Stimulated activated effector memory CD8-positive, alpha-beta T cell treated with anti-CD3 and anti-CD28 coated beads, Interleukin-12 subunit alpha, Interleukin-12 subunit beta, amount 100 ng/mL, for 72 hours (primary cell): Measurements from ENCODE around the gene PON2.

ENCODE experiments used
- ATAC-seq: fragments of 150-1000 bp; cut with Tn5 transposase; 2 replicates; pipeline ENCODE4 v1.10.0; 2021
- DNase-seq, 2 donors: peaks; one replicate each; pipeline ENCODE4 v3.0.0; 2021 to 2022; ENCODE audit warnings: low spot score in 2 of 2
- H3K27ac Mint-ChIP-seq: one replicate; pipeline ENCODE4 v1.8.0; 2022; ENCODE audit warnings: mild to moderate bottlenecking, mixed read lengths
- H3K36me3 Mint-ChIP-seq: one replicate; pipeline ENCODE4 v1.8.0; 2022; ENCODE audit warnings: mild to moderate bottlenecking, mixed read lengths
- H3K4me1 Mint-ChIP-seq: one replicate; pipeline ENCODE4 v1.8.0; 2022; ENCODE audit warnings: mixed read lengths
- H3K4me3 Mint-ChIP-seq: one replicate; pipeline ENCODE4 v1.8.0; 2022; ENCODE audit warnings: mild to moderate bottlenecking, mixed read lengths
- H3K9me3 Mint-ChIP-seq: one replicate; pipeline ENCODE4 v1.8.0; 2022; ENCODE audit warnings: mixed read lengths

PON2 gene

DNA sequence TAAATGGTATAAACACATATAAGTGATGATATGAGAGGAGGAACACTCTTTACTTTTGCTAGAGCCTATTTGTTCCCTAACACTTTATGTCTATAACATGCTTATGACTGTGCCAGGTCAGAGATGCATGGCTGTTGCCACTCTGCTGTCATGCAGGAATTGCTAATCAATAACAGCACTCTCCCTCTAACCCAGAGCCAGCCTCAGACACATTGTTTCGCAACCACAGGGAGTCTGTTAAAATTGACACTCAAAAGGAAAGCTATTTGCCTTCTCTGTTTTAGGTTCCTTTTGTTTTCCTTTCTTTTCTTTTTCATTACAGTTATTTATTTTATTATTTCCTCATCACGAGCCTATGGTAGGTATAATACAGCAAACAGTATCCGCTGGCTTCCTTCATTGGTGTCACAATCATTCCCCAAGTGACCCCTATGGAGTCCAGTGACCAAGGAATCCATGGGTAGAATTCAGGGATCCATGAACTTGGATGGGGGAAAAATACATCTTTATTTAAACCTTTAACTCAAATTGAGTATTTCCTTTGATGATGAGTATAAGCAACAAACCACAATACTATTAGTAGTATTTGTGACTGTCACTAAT lies 6.8 kb downstream of the PON2 start:
- Mint-ChIP-seq H3K4me1 (no peaks in the 10 kb centered on the region), H3K36me3 (no peaks in the 10 kb centered on the region)
- no peak for ATAC-seq

DNA sequence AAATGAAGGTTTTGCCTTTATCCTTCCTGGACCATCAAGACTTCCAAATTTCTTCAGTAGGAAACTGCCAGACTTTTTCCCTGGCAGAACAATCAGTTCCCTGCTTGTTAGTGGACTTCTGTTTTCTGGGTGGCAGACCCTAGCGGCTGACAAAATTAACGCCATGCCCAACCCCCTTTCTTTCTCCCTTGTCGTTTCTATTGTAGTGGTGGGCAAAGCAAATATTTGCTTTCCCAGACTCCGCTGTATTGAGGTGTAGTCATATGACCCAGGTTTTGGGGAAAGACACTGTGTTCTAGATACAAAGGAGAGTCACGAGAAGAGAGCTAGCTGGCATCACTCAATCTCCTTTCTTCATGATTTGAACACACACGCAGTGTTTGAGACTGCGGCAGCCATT lies 7.7 kb downstream of the PON2 start:
- Mint-ChIP-seq H3K4me1 (no peaks in the 10 kb centered on the region), H3K9me3 (no peaks in the 10 kb centered on the region), H3K27ac (no peak overlapping the region), H3K36me3 (no peaks in the 10 kb centered on the region), H3K4me3 (no peak overlapping the region)
- ATAC-seq: no peak
- no peak for DNase-seq

More for the DNA sequence above, 6.8 kb downstream of the PON2 start:
- Mint-ChIP-seq H3K9me3 (no peaks in the 10 kb centered on the region), H3K4me3 (no peak overlapping the region), H3K27ac (no peak overlapping the region)
- DNase-seq: no peak

DNA sequence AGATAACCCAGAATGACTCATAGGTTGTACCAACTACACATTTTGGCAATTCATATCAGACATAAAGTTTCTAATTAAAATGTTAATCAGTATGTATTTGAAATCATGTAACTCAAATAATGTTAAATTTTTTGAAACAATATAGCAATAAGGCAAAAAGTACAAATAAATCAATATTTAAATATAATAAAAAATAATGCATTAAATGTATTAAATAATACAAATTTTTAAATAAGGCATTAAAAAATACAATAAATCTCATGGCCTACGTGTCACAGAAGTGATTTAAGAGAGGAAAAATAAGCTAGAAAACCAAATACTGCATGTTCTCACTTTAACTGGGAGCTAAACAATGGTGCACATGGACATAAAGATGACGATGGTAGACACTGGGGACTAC lies 9.1 kb downstream of the PON2 start:
- peaks cover 9% of the 10 kb centered on the region for H3K4me1 Mint-ChIP-seq

DNA sequence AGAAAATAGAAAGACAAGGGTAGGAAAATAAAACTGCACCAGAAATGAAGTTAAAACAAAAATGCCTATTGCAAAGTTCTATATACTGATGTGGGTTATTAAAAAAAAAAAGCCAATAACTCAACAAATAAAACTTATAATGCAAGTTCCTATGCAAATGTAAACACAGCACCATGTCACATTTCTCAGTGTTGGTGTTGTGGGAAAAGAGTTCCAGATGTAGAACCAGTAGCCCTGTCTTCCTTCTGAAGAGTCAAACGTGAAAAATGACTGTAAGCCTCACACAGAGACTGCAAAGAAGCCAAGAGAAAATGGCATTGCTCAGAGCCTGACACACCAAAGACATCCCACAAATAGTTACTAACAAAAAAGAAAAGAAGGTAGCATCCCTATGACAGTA lies 10.1 kb downstream of the PON2 start:
- Mint-ChIP-seq H3K4me1 (peaks cover 9% of the 10 kb centered on the region), H3K4me3 (no peak overlapping the region), H3K36me3 (no peaks in the 10 kb centered on the region), H3K27ac (no peak overlapping the region), H3K9me3 (no peaks in the 10 kb centered on the region)
- DNase-seq (no peak), ATAC-seq (no peak)

More for the DNA sequence above, 9.1 kb downstream of the PON2 start:
- no peaks in the 10 kb centered on the region for H3K36me3 Mint-ChIP-seq
- DNase-seq (no peak), ATAC-seq (no peak)
- H3K9me3 Mint-ChIP-seq: no peaks in the 10 kb centered on the region
- no peak overlapping the region for H3K4me3 Mint-ChIP-seq
- no peak overlapping the region for H3K27ac Mint-ChIP-seq

DNA sequence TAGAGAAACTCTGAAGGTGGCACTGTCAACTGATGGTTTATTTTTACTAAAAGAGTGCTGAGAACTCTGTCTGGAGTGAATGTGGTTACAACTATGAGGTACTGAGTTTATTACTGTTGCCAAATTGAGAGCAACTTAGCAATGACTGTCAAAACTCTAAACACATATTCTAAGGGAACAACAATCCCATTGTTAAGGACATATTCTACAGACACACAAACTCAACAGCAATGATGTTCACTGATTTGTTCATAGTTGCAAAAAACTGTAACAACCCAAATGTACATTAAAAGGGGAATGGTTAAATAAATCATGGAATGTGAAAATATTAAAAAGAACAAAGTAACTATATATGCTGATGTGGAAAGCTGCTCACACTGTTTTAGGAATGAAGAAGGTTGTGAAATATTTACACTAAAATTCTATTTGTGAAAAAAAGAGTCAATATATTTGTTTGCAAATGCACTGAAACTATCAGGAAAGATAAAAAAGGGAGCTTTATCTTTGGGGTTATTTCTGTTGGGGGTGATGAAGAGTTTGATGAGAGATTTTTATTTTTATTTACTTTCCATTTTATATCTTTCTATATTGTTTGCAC lies 12.9 kb downstream of the PON2 start:
- ATAC-seq (no peak), DNase-seq (no peak)
- H3K4me3 Mint-ChIP-seq: no peak overlapping the region
- H3K27ac Mint-ChIP-seq: no peak overlapping the region
- H3K36me3 Mint-ChIP-seq: no peaks in the 10 kb centered on the region
- H3K4me1 Mint-ChIP-seq: peaks cover 9% of the 10 kb centered on the region
- H3K9me3 Mint-ChIP-seq: no peaks in the 10 kb centered on the region

DNA sequence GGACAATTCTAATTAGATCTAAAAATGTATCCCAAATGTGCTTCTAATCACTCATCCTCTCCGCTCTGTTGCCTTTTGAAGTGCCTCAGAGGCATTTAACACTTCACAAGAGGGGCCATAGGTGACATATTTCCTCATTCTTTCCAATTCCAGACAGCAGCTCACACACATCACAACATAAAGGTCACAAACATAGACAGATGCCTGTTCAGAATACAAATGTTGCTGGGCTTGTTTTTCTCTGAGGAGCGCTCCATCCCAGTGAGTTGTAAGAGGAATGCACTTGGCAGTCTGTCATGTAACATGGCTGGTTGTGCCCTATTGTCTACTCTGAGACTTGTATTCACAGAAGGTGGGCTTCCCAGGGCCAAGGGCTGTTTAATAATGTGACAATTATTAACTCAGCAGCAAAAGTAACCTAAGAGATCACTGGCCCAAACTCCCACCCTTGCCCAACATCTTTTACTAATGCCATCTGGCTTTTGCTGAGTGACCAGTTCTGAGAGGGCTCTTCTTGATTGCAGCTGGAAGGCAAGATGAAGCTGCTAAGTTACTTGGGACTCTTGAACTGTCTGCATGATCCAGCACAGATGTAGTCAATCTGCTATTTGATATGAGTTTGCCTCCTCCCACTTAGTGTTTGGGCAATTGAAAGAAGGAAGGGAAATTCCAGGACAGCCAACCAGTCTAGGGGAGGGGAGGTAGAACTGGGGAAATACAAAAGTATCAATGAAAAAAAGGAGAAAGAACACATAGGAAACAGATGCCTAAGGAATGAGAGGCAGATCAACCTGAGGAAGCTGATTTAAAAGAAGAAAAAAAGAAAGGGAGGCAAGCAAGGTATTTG lies 13.6 kb downstream of the PON2 start:
- Mint-ChIP-seq H3K4me1 (peaks cover 9% of the 10 kb centered on the region), H3K27ac (no peak overlapping the region), H3K36me3 (no peaks in the 10 kb centered on the region), H3K4me3 (no peak overlapping the region), H3K9me3 (no peaks in the 10 kb centered on the region)
- DNase-seq (no peak), ATAC-seq (no peak)

DNA sequence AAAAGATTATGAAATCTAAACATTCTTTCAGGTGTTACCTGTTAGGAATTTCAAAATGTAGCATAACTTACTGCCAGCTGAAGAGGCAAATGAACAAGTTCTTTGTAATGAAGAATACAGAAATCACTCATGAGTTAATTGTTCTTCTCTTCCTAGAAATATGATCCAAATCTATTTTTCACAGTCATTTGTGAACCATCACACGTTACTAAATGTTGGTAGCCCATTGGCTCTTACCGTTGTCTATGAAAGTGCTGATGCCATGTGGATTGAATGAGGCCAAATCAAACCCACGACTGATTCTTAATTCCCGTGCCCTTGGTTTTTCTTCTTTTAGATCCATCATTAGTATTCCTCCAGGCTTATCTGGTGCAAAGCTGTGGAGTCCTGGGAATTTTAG lies 22.8 kb downstream of the PON2 start:
- ATAC-seq (peak; percentile 71), DNase-seq (no peak)
- no peak overlapping the region for H3K4me3 Mint-ChIP-seq
- no peaks in the 10 kb centered on the region for H3K36me3 Mint-ChIP-seq
- no peaks in the 10 kb centered on the region for H3K4me1 Mint-ChIP-seq
- H3K27ac Mint-ChIP-seq: no peak overlapping the region
- H3K9me3 Mint-ChIP-seq: no peaks in the 10 kb centered on the region

DNA sequence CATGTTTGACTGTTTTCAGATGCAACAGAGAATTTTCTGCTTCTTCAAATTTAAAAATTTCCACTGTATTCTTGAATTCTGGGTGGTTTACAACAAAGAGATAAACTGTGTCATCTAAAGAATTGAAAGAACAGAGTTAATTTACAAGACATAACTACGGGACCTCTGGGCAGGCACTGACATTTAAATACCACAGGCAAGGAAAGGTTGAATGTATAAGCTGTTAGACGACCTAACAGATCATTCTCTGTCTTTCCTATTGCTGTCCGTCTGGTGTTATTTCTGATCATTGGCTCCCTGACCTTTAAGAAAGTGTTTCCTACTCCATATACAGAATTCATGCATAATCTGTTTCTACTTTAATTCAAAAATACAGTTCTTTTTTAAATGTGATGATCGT lies 23.2 kb downstream of the PON2 start:
- ATAC-seq: no peak
- no peaks in the 10 kb centered on the region for H3K36me3 Mint-ChIP-seq
- H3K4me1 Mint-ChIP-seq: no peaks in the 10 kb centered on the region
- no peak overlapping the region for H3K27ac Mint-ChIP-seq
- DNase-seq: no peak
- no peak overlapping the region for H3K4me3 Mint-ChIP-seq
- H3K9me3 Mint-ChIP-seq: no peaks in the 10 kb centered on the region

DNA sequence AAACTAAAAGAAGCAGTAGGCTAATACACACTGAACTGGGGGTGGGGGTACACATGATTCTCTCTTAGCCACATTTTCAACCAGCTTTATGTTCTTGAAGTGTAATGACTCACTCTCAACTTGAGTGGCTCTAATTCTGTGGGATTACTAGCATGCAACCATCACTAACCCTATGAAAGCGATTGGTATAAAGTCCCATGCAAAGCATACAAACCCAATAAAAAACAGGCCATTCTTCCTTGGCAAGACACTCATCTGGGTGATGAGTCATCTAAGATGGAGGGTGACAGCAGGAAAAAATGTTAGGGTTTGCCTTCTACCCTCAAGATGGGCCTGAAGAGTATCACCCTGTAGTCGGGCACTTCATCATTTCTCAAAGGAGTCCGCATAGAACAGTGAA lies 23.8 kb downstream of the PON2 start:
- ATAC-seq (peak; percentile 85), DNase-seq (no peak)
- no peak overlapping the region for H3K27ac Mint-ChIP-seq
- H3K4me3 Mint-ChIP-seq: no peak overlapping the region
- no peaks in the 10 kb centered on the region for H3K4me1 Mint-ChIP-seq
- H3K9me3 Mint-ChIP-seq: no peaks in the 10 kb centered on the region
- H3K36me3 Mint-ChIP-seq: no peaks in the 10 kb centered on the region

DNA sequence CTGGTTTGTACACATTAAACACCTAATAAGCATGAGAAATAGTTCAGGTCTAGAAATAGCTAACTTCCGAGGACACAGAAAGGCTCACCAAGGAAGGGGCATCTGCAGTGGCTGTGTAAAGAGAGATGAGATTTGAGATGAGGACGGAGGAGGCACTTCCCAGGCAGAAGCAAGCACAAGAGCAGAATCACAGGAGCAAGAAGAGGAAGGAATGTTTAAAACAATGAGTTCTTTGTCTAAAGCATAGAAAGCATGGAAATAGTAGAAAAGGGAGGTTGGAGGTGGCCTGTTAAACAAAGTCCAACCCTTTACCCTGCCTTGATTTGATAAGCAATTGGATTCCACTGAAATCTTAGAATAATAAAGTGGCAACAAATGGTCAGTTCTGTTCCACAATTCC lies 27.1 kb downstream of the PON2 start:
- H3K27ac Mint-ChIP-seq: no peak overlapping the region
- H3K36me3 Mint-ChIP-seq: no peaks in the 10 kb centered on the region
- no peaks in the 10 kb centered on the region for H3K9me3 Mint-ChIP-seq

DNA sequence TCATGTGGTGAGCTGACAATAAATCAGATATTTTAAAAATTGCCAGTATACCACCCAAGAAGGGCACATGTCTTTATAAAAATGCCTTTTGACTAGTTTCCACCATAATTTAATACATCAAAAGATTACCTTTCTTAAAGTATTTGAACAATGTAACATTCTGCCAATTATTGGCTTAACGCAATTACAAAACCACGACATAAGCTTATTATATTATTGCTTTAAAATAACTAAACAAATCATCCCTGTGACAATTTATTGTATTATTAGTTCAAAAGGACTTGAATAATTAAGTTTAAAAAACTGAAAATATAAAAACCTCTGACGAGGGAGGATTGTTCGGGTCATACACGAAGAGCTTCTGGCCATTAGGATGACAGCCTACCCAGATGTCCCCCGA lies 29.0 kb downstream of the PON2 start:
- ATAC-seq: no peak
- no peak for DNase-seq
- no peak overlapping the region for H3K4me3 Mint-ChIP-seq
- no peaks in the 10 kb centered on the region for H3K4me1 Mint-ChIP-seq
- no peaks in the 10 kb centered on the region for H3K9me3 Mint-ChIP-seq
- no peak overlapping the region for H3K27ac Mint-ChIP-seq
- no peaks in the 10 kb centered on the region for H3K36me3 Mint-ChIP-seq

More for the DNA sequence above, 27.1 kb downstream of the PON2 start:
- H3K4me1 Mint-ChIP-seq: no peaks in the 10 kb centered on the region
- ATAC-seq (no peak), DNase-seq (no peak)
- no peak overlapping the region for H3K4me3 Mint-ChIP-seq

DNA sequence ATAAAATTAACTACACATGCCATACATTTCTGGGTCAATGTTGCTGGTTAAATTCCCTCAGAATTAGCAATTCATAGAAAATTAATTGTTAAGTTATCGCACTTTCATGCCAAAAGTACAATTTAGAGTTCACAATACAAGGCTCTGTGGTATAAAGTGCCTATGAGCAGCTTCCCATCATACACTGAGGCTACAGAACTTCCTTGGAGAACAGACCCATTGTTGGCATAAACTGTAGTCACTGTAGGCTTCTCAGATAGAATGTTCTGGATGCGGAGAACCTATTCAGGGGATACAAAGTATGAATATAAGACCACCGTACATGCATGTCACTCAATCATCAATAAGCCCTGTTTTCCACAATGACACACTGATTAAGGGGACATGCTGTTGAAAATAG lies 29.6 kb downstream of the PON2 start:
- no peak overlapping the region for H3K4me3 Mint-ChIP-seq
- ATAC-seq (no peak), DNase-seq (no peak)
- no peaks in the 10 kb centered on the region for H3K4me1 Mint-ChIP-seq
- no peaks in the 10 kb centered on the region for H3K36me3 Mint-ChIP-seq
- no peak overlapping the region for H3K27ac Mint-ChIP-seq
- H3K9me3 Mint-ChIP-seq: no peaks in the 10 kb centered on the region

DNA sequence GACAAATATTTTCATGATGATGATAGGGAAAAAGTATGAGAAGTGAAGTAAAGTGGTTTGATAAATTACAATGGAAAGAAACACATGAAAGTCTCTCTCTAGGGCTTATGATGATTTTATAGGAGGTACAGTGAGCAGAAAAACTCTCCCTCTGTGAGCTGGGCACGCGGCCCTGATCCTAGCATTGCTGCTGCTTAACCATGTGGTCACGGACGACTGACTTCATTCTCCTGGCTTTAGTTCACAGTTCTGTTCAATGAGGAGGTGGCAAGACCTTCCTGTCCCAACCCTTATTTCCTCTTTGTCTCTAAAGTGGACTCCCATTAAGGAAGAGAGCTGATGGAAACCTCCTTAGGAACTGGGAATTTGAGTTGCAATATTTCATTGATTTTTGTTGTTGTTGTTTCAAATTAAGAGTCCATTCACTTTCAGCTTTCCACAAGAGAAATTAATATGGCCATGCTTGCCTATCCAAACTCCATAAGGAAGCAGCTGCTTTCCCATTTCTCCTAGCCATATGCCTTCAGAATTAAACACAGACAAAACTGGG lies 30.4 kb downstream of the PON2 start:
- no peak overlapping the region for H3K4me3 Mint-ChIP-seq
- no peak overlapping the region for H3K27ac Mint-ChIP-seq
- H3K4me1 Mint-ChIP-seq: no peaks in the 10 kb centered on the region
- DNase-seq (no peak), ATAC-seq (no peak)
- H3K9me3 Mint-ChIP-seq: no peaks in the 10 kb centered on the region
- H3K36me3 Mint-ChIP-seq: no peaks in the 10 kb centered on the region

DNA sequence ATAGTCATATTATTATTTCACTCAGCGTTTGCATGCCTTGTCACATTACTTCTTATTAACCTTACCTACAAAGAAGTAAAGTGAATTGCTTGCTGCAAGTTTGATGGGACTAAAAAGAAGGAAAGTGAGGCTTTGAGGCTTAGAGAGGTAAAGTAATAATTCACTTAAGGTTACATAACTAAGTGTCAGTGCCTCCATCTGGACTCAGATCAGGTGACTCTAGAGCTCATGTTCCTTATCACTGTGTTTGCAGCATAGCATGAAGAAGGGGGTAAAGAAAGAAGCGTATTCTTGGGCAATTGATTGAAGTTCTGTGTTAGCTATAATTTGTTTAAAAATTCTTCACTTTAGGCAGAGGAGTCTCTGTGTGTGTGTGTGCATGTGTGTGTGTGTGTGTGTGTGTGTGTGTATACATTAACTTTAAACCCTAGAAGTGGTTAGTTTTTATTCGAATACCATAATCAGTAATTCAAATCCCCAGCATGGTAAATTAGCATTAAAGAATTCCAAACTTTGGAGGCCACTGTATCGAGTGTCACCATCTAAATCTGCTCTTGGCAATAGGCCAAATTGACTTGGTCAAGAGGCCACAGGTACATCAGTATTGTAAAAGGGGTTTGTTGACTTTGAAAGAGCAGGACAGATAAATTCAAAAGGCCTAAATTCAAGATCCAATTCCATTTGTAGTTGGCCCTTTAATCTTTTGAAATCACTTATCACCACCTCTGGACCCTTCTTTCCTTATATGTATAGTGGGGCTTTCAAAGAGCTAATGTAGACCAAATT lies 36.5 kb downstream of the PON2 start:
- DNase-seq (no peak), ATAC-seq (no peak)
- no peaks in the 10 kb centered on the region for H3K9me3 Mint-ChIP-seq
- H3K4me1 Mint-ChIP-seq: no peaks in the 10 kb centered on the region
- H3K4me3 Mint-ChIP-seq: no peak overlapping the region
- no peaks in the 10 kb centered on the region for H3K36me3 Mint-ChIP-seq
- H3K27ac Mint-ChIP-seq: no peak overlapping the region

DNA sequence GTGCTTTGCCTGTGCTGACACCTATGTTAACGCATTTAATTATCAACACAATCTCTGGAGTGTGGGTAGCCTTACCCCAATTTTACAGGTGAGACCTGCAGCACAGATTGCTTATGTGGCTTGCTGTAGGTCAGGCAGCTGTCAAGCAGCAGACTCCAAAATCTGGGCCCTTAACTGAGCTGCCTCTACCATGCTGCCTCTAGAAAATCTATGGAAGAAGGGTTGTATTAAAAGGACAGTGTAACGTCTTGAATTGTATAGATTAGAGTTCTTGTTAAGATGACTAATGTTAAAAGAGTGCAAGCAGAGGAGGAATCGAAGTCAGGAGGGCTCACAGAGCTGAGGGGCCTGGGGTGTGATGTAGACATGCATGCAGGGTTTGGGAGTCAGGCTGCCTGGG lies 37.4 kb downstream of the PON2 start:
- ATAC-seq (no peak), DNase-seq (no peak)
- Mint-ChIP-seq H3K4me3 (no peak overlapping the region), H3K4me1 (no peaks in the 10 kb centered on the region), H3K36me3 (no peaks in the 10 kb centered on the region), H3K27ac (no peak overlapping the region), H3K9me3 (no peaks in the 10 kb centered on the region)
